Progenitor cell of endocrine pancreas (in vitro differentiated cells): ENCODE data around the gene MEX3A. TPM values are rescaled to one million over a fixed set of nuclear protein-coding genes. Genes with fewer than 3 reads are reported as not detected.
"Not testable (repeated sequence)": the region's sequence is repeated elsewhere in the genome, so short reads cannot be mapped to it uniquely, and the experiment has no call there.

ENCODE experiments used
- DNase-seq: peaks from one replicate; pipeline ENCODE4 v3.0.0; 2021; ENCODE audit warnings: low spot score; ENCODE audit not compliant: unreplicated experiment
- H3K27ac Mint-ChIP-seq: 2 replicates; pipeline ENCODE4 v1.8.0; 2021; ENCODE audit warnings: mild to moderate bottlenecking, moderate library complexity, mixed read lengths
- H3K27me3 Mint-ChIP-seq: 2 replicates; pipeline ENCODE4 v1.8.0; 2021; ENCODE audit warnings: mixed read lengths
- H3K36me3 Mint-ChIP-seq: 2 replicates; pipeline ENCODE4 v1.8.0; 2022; ENCODE audit warnings: mixed read lengths; ENCODE audit not compliant: insufficient read depth
- H3K4me1 Mint-ChIP-seq: 2 replicates; pipeline ENCODE4 v1.8.0; 2021; ENCODE audit warnings: low read depth, mixed read lengths
- H3K4me3 Mint-ChIP-seq: 2 replicates; pipeline ENCODE4 v1.8.0; 2021; ENCODE audit warnings: low read depth, mild to moderate bottlenecking, moderate library complexity, mixed read lengths
- H3K9me3 Mint-ChIP-seq: 2 replicates; pipeline ENCODE4 v1.8.0; 2021; ENCODE audit warnings: low read depth, mixed read lengths
- total RNA-seq: library from RNA; stranded (reverse); gene quantifications from 2 replicates; pipeline ENCODE4 v1.2.1, GENCODE V29; 2021
- TF ChIP-seq, protein P1 (sequence below): fragments of 200-600 bp; sonication (generic); IDR thresholded peaks from one replicate; pipeline ENCODE4 v1.5.0; 2021; ENCODE audit warnings: antibody characterized with exemption, mild to moderate bottlenecking; ENCODE audit not compliant: unreplicated experiment

MEX3A gene
- total RNA-seq, 1 donor from 2014 or later, result 112 TPM

DNA sequence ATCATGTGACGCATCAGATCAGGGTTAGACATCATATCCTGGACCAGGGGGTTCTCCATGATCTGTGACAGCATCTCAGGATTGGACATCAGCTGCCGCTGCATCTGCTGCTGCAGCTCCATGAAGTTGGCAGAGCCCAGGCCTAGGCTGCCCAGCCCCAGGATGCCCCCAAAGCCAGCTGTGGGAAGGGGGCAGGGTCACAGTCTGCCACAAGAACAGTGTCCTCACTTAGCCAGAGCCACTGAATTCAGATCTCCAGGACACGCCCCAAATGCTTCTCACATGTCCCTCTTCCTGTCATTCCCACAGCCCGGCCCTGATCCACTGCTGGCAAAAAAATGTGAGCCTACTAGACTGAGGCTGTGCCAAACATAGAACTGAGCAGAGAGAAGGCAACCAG is 31.9 kb downstream of the MEX3A start:
- no peak overlapping the region for H3K4me3 Mint-ChIP-seq
- TF ChIP-seq, protein P1, sequence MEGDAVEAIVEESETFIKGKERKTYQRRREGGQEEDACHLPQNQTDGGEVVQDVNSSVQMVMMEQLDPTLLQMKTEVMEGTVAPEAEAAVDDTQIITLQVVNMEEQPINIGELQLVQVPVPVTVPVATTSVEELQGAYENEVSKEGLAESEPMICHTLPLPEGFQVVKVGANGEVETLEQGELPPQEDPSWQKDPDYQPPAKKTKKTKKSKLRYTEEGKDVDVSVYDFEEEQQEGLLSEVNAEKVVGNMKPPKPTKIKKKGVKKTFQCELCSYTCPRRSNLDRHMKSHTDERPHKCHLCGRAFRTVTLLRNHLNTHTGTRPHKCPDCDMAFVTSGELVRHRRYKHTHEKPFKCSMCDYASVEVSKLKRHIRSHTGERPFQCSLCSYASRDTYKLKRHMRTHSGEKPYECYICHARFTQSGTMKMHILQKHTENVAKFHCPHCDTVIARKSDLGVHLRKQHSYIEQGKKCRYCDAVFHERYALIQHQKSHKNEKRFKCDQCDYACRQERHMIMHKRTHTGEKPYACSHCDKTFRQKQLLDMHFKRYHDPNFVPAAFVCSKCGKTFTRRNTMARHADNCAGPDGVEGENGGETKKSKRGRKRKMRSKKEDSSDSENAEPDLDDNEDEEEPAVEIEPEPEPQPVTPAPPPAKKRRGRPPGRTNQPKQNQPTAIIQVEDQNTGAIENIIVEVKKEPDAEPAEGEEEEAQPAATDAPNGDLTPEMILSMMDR, result no peak
- no peak for DNase-seq
- no peak overlapping the region for H3K27ac Mint-ChIP-seq
- no peaks in the 10 kb centered on the region for H3K27me3 Mint-ChIP-seq
- H3K9me3 Mint-ChIP-seq, result no peaks in the 10 kb centered on the region
- peaks cover 11% of the 10 kb centered on the region for H3K4me1 Mint-ChIP-seq
- peaks cover 12% of the 10 kb centered on the region for H3K36me3 Mint-ChIP-seq

DNA sequence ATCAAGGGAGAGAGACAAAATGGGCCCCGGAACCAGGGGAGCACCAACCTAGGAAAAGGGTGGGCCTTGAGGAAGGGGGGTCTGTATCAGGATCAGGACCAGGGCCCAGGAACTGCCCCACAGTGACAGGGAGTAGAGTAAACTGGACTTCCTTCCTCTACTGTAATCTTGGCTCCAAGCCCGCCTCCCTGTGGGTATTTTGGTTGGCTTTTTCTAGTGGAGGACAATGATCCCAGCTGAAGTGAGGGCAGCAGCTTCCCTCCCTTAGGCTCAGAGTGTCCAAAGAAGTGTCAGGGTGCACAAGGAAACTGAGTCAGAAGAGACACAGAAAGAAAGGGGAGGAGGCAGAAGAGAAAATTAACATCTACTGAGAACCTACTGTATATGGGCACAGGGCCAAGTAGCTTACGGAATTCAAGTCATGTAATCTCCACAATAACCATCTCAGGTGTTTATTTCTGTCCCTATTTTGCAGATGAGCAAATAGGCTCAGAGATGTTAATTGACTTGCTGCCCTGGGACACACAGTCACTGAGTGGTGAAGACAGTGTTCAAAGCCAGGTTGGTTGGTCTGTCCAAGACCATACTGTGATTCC is 33.5 kb downstream of the MEX3A start:
- no peak overlapping the region for H3K27ac Mint-ChIP-seq
- H3K4me1 Mint-ChIP-seq, result peaks cover 6% of the 10 kb centered on the region
- H3K9me3 Mint-ChIP-seq, result no peaks in the 10 kb centered on the region
- TF ChIP-seq, protein P1, result no peak
- no peaks in the 10 kb centered on the region for H3K27me3 Mint-ChIP-seq
- peaks cover 12% of the 10 kb centered on the region for H3K36me3 Mint-ChIP-seq
- no peak overlapping the region for H3K4me3 Mint-ChIP-seq
- DNase-seq, result no peak

DNA sequence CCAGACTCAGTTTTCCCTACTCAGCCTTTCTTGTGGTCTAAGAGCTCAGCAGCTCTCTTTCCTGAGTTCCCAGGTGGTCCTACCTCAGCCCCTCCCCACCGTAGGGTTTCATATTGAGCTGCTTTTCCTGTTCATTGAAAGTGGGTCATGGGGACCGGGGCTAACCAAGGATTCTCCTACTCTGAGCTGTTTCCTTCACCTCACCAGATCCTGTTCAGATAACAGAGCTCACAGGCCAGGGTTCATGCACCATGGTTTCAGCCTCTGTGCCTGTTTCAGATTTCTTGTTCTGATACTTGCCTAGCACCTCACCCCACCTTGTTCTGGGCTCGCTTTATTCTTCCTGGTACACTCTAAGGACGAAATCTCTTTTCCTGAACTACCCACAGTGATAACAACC is 37.2 kb downstream of the MEX3A start:
- Mint-ChIP-seq H3K27me3 (no peaks in the 10 kb centered on the region), H3K4me1 (peaks cover 9% of the 10 kb centered on the region), H3K9me3 (no peaks in the 10 kb centered on the region), H3K4me3 (no peak overlapping the region), H3K27ac (no peak overlapping the region), H3K36me3 (peaks cover 20% of the 10 kb centered on the region)
- DNase-seq, result no peak
- TF ChIP-seq, protein P1, result no peak

DNA sequence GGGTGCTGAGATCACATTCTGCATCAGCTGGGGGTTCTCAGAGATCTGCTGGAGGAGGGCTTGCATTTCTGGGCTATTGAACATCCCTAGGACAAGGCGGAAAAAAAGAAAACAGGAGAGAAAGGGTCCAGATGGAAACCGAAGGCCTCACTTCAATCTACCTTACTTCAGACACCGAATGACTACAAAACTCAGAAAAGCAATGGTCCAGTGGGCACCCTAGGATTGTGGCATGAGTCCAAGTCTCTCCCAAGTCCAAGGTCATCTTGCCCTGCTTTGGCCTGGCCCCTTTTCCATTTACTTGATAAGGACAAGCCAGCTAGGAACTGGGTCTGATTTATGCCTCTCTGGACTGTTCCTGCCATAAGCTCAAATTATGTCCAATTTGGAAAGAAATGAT is 39.4 kb downstream of the MEX3A start:
- Mint-ChIP-seq H3K27me3 (no peaks in the 10 kb centered on the region), H3K4me1 (peaks cover 10% of the 10 kb centered on the region), H3K4me3 (no peak overlapping the region), H3K36me3 (peaks cover 17% of the 10 kb centered on the region), H3K9me3 (no peaks in the 10 kb centered on the region), H3K27ac (no peak overlapping the region)
- DNase-seq, result no peak
- TF ChIP-seq, protein P1, result no peak

DNA sequence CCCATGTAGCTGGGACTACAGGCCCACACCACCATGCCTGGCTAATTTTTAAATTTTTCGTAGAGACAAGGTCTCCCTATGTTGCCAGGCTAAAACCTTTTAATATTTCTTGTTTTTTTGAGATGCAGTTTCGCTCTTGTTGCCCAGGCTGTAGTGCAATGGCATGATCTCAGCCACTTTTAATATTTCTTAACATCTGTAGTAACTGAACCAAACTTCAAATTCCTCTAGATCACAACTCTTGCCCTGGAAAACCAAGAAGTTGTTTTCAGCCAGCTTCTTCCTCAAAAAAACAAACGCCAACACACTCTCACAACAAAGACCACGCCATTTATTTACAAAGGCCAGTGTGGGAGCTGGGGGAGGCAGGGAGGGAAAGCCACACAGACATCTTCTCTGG is 47.3 kb downstream of the MEX3A start:
- not testable (repeated sequence) for H3K4me1 Mint-ChIP-seq, H3K4me3 Mint-ChIP-seq, H3K27ac Mint-ChIP-seq

DNA sequence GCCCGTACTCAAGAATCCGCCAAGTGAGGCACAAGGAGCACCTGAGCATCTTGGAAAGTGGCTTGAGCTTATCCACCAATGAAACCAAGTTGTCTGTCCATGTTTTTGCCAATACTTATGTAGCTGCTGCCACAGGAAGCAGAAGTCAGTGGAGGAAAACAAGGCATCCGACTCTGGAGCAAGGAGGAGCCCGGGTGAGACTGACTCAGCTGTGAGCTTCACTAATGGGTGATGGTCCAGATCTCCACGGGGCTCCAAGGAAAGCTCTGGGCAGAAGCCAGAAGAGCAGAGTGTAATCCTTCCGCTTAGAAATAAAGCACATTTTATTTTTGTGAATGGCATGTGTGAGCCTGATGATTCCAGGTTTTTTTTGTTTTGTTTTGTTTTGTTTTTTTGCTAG is 49.3 kb downstream of the MEX3A start:
- H3K36me3 Mint-ChIP-seq, result peaks cover 7% of the 10 kb centered on the region
- TF ChIP-seq, protein P1, result no peak
- DNase-seq, result no peak
- no peaks in the 10 kb centered on the region for H3K9me3 Mint-ChIP-seq
- H3K27ac Mint-ChIP-seq, result no peak overlapping the region
- no peak overlapping the region for H3K4me3 Mint-ChIP-seq
- no peaks in the 10 kb centered on the region for H3K27me3 Mint-ChIP-seq
- H3K4me1 Mint-ChIP-seq, result no peaks in the 10 kb centered on the region

More for the DNA sequence above, 47.3 kb downstream of the MEX3A start:
- H3K27me3 Mint-ChIP-seq, H3K9me3 Mint-ChIP-seq, DNase-seq: not testable (repeated sequence)
- H3K36me3 Mint-ChIP-seq, result peaks cover 12% of the 10 kb centered on the region
